DOHH2 (cell line): Measurements from ENCODE around the gene SF3A1.

ENCODE experiments used
- H3F3A ChIP-seq: fragments of 200-600 bp; sonication (generic), shearing (Covaris generic); 2 replicates; pipeline ENCODE4 v1.6.0; 2016; ENCODE audit warnings: antibody characterized with exemption, mild to moderate bottlenecking; ENCODE audit not compliant: control insufficient read depth, insufficient read depth
- H3K27ac ChIP-seq: fragments of 200-600 bp; sonication (generic); 2 replicates; pipeline ENCODE4 v1.5.1; 2014; ENCODE audit warnings: low read depth, mild to moderate bottlenecking, low read length, moderate library complexity
- H3K27me3 ChIP-seq: fragments of 200-600 bp; sonication (generic); 2 replicates; pipeline ENCODE4 v1.6.1; 2014; ENCODE audit warnings: mild to moderate bottlenecking, low read length, mixed read lengths; ENCODE audit not compliant: control insufficient read depth
- H3K36me3 ChIP-seq: fragments of 200-600 bp; sonication (generic); 2 replicates; pipeline ENCODE4 v1.6.1; 2014; ENCODE audit warnings: mild to moderate bottlenecking, low read length, moderate library complexity, mixed read lengths; ENCODE audit not compliant: control insufficient read depth
- H3K4me1 ChIP-seq: fragments of 200-600 bp; sonication (generic); 2 replicates; pipeline ENCODE4 v1.6.1; 2014; ENCODE audit warnings: mild to moderate bottlenecking, low read length, mixed read lengths; ENCODE audit not compliant: control insufficient read depth
- H3K4me2 ChIP-seq: fragments of 200-600 bp; sonication (generic); 2 replicates; pipeline ENCODE4 v1.6.0; 2014; ENCODE audit warnings: mild to moderate bottlenecking, low read length, moderate library complexity
- H3K4me3 ChIP-seq: fragments of 200-600 bp; sonication (generic); 2 replicates; pipeline ENCODE4 v1.5.1; 2014; ENCODE audit warnings: mild to moderate bottlenecking, low read length, mixed read lengths
- H3K79me2 ChIP-seq: fragments of 200-600 bp; sonication (generic); 2 replicates; pipeline ENCODE4 v1.6.1; 2014; ENCODE audit warnings: mild to moderate bottlenecking, low read length, mixed read lengths; ENCODE audit not compliant: control insufficient read depth
- H3K9me2 ChIP-seq: fragments of 200-600 bp; sonication (generic); replicated peaks from 2 replicates; pipeline ENCODE4 v1.6.1; 2014; ENCODE audit warnings: mild to moderate bottlenecking, low read length, mixed read lengths; ENCODE audit not compliant: control insufficient read depth
- H3K9me3 ChIP-seq: fragments of 200-600 bp; sonication (generic); 2 replicates; pipeline ENCODE4 v1.6.1; 2014; ENCODE audit warnings: antibody characterized with exemption, low read length, mixed read lengths; ENCODE audit not compliant: control insufficient read depth, insufficient read depth
- H4K20me1 ChIP-seq: fragments of 200-600 bp; sonication (generic); 2 replicates; pipeline ENCODE4 v1.6.0; 2014; ENCODE audit warnings: low read depth, mild to moderate bottlenecking, antibody characterized with exemption, low read length, moderate library complexity; ENCODE audit not compliant: control insufficient read depth, insufficient read depth
- EZH2phosphoT487 ChIP-seq: fragments of 200-600 bp; sonication (generic); IDR thresholded peaks from 2 replicates; pipeline ENCODE4 v1.6.1; 2017; ENCODE audit warnings: borderline replicate concordance, mild to moderate bottlenecking, antibody characterized with exemption, low read length, moderate library complexity, mixed read lengths
- TF ChIP-seq, protein P1 (sequence below): fragments of 200-600 bp; sonication (generic); IDR thresholded peaks from one replicate; pipeline ENCODE4 v1.5.1; 2014; ENCODE audit warnings: antibody characterized with exemption, mild to moderate bottlenecking, low read depth, low read length; ENCODE audit not compliant: poor library complexity, severe bottlenecking

SF3A1 gene

DNA sequence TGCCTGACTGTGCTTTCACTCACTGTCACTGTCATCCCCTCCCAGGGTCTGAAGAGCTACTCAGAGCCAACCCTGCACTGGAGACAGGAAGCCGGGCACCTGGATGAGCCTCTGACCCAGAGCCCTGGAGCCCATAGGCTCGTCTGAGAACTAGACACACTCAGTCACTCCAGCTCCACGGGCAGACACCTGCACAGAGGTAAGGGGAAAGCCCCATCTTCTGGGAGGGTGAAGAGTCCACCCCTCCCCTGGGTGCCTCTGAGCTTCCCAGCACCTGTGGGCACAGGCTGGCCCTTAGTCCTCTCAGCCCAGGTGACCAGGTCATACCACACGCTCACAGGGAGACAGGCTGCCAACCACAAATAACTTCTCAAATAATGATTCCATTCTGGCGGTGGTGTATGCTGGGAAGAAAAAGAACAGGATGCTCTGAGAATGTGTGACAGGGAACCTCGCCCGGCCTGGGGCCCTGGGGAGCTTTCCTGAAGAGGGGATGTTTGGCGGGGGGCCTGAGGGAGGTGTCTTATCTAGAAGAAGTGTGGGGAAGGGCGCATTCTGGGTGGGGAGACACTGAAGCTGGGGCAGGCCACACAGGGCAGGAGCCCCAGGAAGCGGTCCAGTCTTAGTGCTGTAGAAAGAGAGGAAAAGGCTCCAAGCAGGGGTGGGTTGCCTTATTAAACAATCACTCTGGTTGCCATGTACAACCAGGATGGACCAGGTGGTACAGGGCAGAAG lies 5.4 kb upstream of the SF3A1 start:
- H3K9me3 ChIP-seq, result no peaks in the 10 kb centered on the region
- TF ChIP-seq, protein P1, sequence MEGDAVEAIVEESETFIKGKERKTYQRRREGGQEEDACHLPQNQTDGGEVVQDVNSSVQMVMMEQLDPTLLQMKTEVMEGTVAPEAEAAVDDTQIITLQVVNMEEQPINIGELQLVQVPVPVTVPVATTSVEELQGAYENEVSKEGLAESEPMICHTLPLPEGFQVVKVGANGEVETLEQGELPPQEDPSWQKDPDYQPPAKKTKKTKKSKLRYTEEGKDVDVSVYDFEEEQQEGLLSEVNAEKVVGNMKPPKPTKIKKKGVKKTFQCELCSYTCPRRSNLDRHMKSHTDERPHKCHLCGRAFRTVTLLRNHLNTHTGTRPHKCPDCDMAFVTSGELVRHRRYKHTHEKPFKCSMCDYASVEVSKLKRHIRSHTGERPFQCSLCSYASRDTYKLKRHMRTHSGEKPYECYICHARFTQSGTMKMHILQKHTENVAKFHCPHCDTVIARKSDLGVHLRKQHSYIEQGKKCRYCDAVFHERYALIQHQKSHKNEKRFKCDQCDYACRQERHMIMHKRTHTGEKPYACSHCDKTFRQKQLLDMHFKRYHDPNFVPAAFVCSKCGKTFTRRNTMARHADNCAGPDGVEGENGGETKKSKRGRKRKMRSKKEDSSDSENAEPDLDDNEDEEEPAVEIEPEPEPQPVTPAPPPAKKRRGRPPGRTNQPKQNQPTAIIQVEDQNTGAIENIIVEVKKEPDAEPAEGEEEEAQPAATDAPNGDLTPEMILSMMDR, result no peak
- no peak for TF ChIP-seq EZH2phosphoT487
- no peaks in the 10 kb centered on the region for H3K27me3 ChIP-seq
- H3K36me3 ChIP-seq, result no peaks in the 10 kb centered on the region
- H3K27ac ChIP-seq, result no peak overlapping the region
- H3K4me1 ChIP-seq, result peaks cover 4% of the 10 kb centered on the region
- H3K4me2 ChIP-seq, result no peak overlapping the region
- no peaks in the 10 kb centered on the region for H3F3A ChIP-seq
- no peaks in the 10 kb centered on the region for H4K20me1 ChIP-seq
- no peaks in the 10 kb centered on the region for H3K79me2 ChIP-seq
- H3K4me3 ChIP-seq, result no peak overlapping the region
- H3K9me2 ChIP-seq, result no peaks in the 10 kb centered on the region

DNA sequence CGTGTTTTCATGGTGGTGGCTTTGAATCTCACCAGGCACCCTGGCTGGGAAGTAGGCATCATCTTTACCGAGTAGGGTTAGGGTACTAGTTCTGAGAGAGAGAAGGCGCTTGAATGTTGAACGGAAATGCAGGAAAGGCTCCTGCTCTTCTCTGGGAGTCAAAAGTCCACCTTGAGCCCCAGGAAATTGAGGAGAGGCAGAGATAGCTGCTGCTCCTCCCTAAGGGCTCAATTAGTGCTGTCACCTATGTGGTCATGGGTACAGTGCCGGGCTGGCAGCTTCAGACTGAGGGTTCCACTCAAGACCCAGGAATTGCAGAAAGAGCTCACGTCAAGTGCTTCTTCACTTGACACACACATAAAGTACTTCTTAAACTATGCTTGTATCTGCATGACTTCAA lies 1.8 kb upstream of the SF3A1 start:
- Histone ChIP-seq H3K9me2 (no peaks in the 10 kb centered on the region), H3K27me3 (no peaks in the 10 kb centered on the region), H3F3A (no peaks in the 10 kb centered on the region), H3K4me3 (no peak overlapping the region), H3K27ac (no peak overlapping the region), H4K20me1 (peaks cover 16% of the 10 kb centered on the region), H3K9me3 (no peaks in the 10 kb centered on the region), H3K36me3 (peaks cover 18% of the 10 kb centered on the region), H3K4me2 (no peak overlapping the region), H3K79me2 (peaks cover 31% of the 10 kb centered on the region), H3K4me1 (peaks cover 22% of the 10 kb centered on the region)
- TF ChIP-seq, protein P1, result no peak
- TF ChIP-seq EZH2phosphoT487, result no peak

DNA sequence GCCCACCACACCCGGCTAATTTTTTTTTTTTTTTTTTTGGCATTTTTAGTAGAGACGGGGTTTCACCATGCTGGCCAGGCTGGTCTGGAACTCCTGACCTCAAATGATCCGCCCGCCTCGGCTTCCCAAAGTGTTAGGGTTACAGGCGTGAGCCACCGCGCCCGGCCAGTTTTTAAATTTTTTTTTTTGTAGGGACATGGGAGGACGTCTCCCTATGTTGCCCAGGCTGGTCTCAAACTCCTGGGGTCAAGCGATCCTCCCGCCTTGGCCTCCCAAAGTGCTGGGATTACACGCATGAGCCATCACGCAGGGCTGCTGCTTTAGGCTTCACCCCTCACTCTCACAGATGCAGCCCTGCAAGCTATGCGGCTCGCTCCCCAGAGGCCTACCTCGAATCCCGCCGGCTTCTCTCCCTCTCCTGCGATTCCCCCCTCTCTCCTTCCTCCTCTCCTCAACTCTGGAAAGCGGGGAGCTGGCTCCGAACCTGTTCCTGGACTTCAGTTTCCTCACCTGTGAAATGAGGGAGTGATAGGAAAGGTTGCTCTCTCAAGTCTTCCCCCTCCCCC lies 1.0 kb upstream of the SF3A1 start:
- H3K9me2 ChIP-seq, result no peaks in the 10 kb centered on the region
- H3F3A ChIP-seq, result no peaks in the 10 kb centered on the region
- H3K4me1 ChIP-seq, result peaks cover 22% of the 10 kb centered on the region
- peaks cover 22% of the 10 kb centered on the region for H3K36me3 ChIP-seq
- H3K4me2 ChIP-seq, result peak overlapping the region; percentile 92
- no peak overlapping the region for H3K27ac ChIP-seq
- H4K20me1 ChIP-seq, result peaks cover 16% of the 10 kb centered on the region
- no peaks in the 10 kb centered on the region for H3K27me3 ChIP-seq
- TF ChIP-seq EZH2phosphoT487, result no peak
- TF ChIP-seq, protein P1, result no peak
- peaks cover 36% of the 10 kb centered on the region for H3K79me2 ChIP-seq
- H3K9me3 ChIP-seq, result no peaks in the 10 kb centered on the region
- H3K4me3 ChIP-seq, result no peak overlapping the region
